SK-N-SH treated with all-trans-retinoic acid at 6 μM for 48 hours (cell line): ENCODE results near the gene CROCC2.

Experiments used
- CREB5 ChIP-seq: fragments of 250-450 bp; sonication (Bioruptor Pico); IDR thresholded peaks from 2 replicates; pipeline ENCODE4 v1.5.1; 2020; ENCODE audit warnings: low read depth, mild to moderate bottlenecking, moderate library complexity
- CSDC2 ChIP-seq: fragments of 250-450 bp; sonication (Bioruptor Pico); IDR thresholded peaks from 2 replicates; pipeline ENCODE4 v1.5.0; 2020; ENCODE audit warnings: mild to moderate bottlenecking, moderate library complexity
- ESRRG ChIP-seq: fragments of 250-450 bp; sonication (Bioruptor Pico); IDR thresholded peaks from 2 replicates; pipeline ENCODE4 v1.6.1; 2021; ENCODE audit warnings: mild to moderate bottlenecking
- RARB ChIP-seq: fragments of 250-450 bp; sonication (Bioruptor Pico); IDR thresholded peaks from 2 replicates; pipeline ENCODE4 v1.8.0; 2021; ENCODE audit warnings: mild to moderate bottlenecking, moderate library complexity
- SNAI2 ChIP-seq: fragments of 250-450 bp; sonication (Bioruptor Pico); IDR thresholded peaks from 2 replicates; pipeline ENCODE4 v1.5.0; 2020; ENCODE audit warnings: mild to moderate bottlenecking, moderate library complexity
- TOX ChIP-seq: fragments of 250-450 bp; sonication (Bioruptor Pico); IDR thresholded peaks from 2 replicates; pipeline ENCODE4 v1.8.0; 2021; ENCODE audit warnings: mild to moderate bottlenecking, moderate library complexity, borderline replicate concordance
- ZC3H10 ChIP-seq: fragments of 250-450 bp; sonication (Bioruptor Pico); IDR thresholded peaks from 2 replicates; pipeline ENCODE4 v1.5.1; 2021; ENCODE audit warnings: mild to moderate bottlenecking, moderate library complexity
- ZFP3 ChIP-seq: fragments of 250-450 bp; sonication (Bioruptor Pico); IDR thresholded peaks from 2 replicates; pipeline ENCODE4 v1.5.0; 2020; ENCODE audit warnings: mild to moderate bottlenecking, moderate library complexity
- ZFP30 ChIP-seq: fragments of 450-650 bp; formaldehyde crosslinking; IDR thresholded peaks from 2 replicates; pipeline ENCODE4 v1.5.0; 2022; ENCODE audit warnings: mild to moderate bottlenecking, moderate library complexity
- TF ChIP-seq, protein P1 (sequence below): fragments of 250-450 bp; sonication (Bioruptor Pico); IDR thresholded peaks from 2 replicates; pipeline ENCODE4 v1.8.0; 2020; ENCODE audit warnings: mild to moderate bottlenecking, moderate library complexity, borderline replicate concordance
- TF ChIP-seq, protein P2 (sequence below): fragments of 250-450 bp; sonication (Bioruptor Pico); IDR thresholded peaks from 2 replicates; pipeline ENCODE4 v1.8.0; 2021; ENCODE audit warnings: low read depth, mild to moderate bottlenecking, moderate library complexity, borderline replicate concordance
- TF ChIP-seq, protein P3 (sequence below): fragments of 250-450 bp; sonication (Bioruptor Pico); IDR thresholded peaks from 2 replicates; pipeline ENCODE4 v1.5.1; 2021; ENCODE audit warnings: mild to moderate bottlenecking, moderate library complexity

GRCh38 chr2:240970816-240971215 lies 64.7 kb downstream of the CROCC2 start:
- TF ChIP-seq ESRRG = no peak
- TF ChIP-seq TOX = no peak
- TF ChIP-seq, protein P1, sequence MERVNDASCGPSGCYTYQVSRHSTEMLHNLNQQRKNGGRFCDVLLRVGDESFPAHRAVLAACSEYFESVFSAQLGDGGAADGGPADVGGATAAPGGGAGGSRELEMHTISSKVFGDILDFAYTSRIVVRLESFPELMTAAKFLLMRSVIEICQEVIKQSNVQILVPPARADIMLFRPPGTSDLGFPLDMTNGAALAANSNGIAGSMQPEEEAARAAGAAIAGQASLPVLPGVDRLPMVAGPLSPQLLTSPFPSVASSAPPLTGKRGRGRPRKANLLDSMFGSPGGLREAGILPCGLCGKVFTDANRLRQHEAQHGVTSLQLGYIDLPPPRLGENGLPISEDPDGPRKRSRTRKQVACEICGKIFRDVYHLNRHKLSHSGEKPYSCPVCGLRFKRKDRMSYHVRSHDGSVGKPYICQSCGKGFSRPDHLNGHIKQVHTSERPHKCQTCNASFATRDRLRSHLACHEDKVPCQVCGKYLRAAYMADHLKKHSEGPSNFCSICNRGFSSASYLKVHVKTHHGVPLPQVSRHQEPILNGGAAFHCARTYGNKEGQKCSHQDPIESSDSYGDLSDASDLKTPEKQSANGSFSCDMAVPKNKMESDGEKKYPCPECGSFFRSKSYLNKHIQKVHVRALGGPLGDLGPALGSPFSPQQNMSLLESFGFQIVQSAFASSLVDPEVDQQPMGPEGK (CRISPR knock-in tag) = no peak
- TF ChIP-seq ZC3H10 (CRISPR knock-in tag) = no peak
- TF ChIP-seq CSDC2 (CRISPR knock-in tag) = no peak
- no peak for TF ChIP-seq CREB5 (CRISPR knock-in tag)
- TF ChIP-seq, protein P2, sequence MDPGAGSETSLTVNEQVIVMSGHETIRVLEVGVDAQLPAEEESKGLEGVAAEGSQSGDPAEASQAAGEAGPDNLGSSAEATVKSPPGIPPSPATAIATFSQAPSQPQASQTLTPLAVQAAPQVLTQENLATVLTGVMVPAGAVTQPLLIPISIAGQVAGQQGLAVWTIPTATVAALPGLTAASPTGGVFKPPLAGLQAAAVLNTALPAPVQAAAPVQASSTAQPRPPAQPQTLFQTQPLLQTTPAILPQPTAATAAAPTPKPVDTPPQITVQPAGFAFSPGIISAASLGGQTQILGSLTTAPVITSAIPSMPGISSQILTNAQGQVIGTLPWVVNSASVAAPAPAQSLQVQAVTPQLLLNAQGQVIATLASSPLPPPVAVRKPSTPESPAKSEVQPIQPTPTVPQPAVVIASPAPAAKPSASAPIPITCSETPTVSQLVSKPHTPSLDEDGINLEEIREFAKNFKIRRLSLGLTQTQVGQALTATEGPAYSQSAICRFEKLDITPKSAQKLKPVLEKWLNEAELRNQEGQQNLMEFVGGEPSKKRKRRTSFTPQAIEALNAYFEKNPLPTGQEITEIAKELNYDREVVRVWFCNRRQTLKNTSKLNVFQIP (CRISPR knock-in tag) = no peak
- TF ChIP-seq SNAI2 (CRISPR knock-in tag) = no peak
- no peak for TF ChIP-seq ZFP3 (CRISPR knock-in tag)
- TF ChIP-seq, protein P3, sequence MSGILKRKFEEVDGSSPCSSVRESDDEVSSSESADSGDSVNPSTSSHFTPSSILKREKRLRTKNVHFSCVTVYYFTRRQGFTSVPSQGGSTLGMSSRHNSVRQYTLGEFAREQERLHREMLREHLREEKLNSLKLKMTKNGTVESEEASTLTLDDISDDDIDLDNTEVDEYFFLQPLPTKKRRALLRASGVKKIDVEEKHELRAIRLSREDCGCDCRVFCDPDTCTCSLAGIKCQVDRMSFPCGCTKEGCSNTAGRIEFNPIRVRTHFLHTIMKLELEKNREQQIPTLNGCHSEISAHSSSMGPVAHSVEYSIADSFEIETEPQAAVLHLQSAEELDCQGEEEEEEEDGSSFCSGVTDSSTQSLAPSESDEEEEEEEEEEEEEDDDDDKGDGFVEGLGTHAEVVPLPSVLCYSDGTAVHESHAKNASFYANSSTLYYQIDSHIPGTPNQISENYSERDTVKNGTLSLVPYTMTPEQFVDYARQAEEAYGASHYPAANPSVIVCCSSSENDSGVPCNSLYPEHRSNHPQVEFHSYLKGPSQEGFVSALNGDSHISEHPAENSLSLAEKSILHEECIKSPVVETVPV (CRISPR knock-in tag) = no peak
- TF ChIP-seq RARB (CRISPR knock-in tag) = no peak
- TF ChIP-seq ZFP30 = no peak
